BLaER1 (cell line): ENCODE results near the gene IL31RA.

ENCODE experiments used
- H3K27ac ChIP-seq: shearing (Covaris generic); formaldehyde crosslinking; 2 replicates; pipeline ENCODE4 v1.8.1; 2022
- H3K27me3 ChIP-seq: shearing (Covaris generic); formaldehyde crosslinking; 2 replicates; pipeline ENCODE4 v1.8.1; 2022
- H3K36me3 ChIP-seq: shearing (Covaris generic); formaldehyde crosslinking; 2 replicates; pipeline ENCODE4 v1.8.1; 2022
- H3K4me1 ChIP-seq: shearing (Covaris generic); formaldehyde crosslinking; 2 replicates; pipeline ENCODE4 v1.8.1; 2022
- H3K4me2 ChIP-seq: shearing (Covaris generic); formaldehyde crosslinking; 2 replicates; pipeline ENCODE4 v1.8.1; 2022
- H3K4me3 ChIP-seq: shearing (Covaris generic); formaldehyde crosslinking; 2 replicates; pipeline ENCODE4 v1.8.1; 2022
- H3K9ac ChIP-seq: shearing (Covaris generic); formaldehyde crosslinking; 2 replicates; pipeline ENCODE4 v1.8.1; 2022
- H3K9me3 ChIP-seq: shearing (Covaris generic); formaldehyde crosslinking; 2 replicates; pipeline ENCODE4 v1.8.1; 2022
- H4K20me1 ChIP-seq: shearing (Covaris generic); formaldehyde crosslinking; 2 replicates; pipeline ENCODE4 v1.8.1; 2022
- Cebpa-rat ChIP-seq: shearing (Covaris generic); IDR thresholded peaks from 2 replicates; pipeline ENCODE4 v1.8.1; 2022

Gene IL31RA

DNA sequence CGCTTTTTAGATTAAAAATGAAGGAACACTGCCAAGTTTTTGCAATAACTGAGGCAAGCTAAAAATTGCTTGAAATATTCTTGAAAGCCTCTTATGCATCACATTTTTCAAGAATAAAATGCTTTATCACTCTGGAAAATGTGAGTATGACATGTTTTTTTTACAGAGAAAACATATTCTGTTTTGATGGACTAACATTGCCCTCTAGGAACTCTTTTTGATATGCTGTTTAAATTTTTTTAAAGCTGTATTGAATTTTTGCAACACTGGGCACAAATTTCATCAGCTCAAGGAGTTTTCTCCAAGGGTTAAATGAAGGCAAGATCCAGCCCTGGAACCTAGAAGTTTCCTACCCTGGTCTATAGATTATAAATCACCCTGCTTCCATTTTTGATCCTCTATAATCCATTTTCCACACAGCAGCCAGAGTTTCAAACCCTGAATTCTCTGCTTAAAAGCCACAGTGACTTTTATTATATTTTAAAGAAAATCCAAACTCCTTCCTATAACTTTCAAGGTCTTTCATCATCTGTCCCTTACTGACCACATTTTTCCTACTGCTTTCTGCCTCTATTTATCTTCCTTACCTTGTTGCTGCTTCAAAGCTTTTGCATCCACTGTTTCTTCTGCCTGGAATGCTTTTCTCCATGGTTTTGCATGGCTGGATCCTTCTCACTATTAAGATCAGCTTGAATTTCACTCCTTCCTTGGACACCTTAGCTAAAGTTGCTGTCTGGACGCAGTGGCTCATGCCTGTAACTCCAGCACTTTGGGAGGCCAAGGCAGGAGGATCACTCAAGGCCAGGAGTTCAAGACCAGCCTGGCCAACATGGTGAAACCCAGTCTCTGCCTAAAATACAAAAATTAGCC is 60.9 kb downstream of the IL31RA start:
- Histone ChIP-seq H3K4me1 (no peaks in the 10 kb centered on the region), H4K20me1 (no peaks in the 10 kb centered on the region), H3K27me3 (no peaks in the 10 kb centered on the region), H3K27ac (no peak overlapping the region), H3K36me3 (no peaks in the 10 kb centered on the region), H3K9me3 (no peaks in the 10 kb centered on the region), H3K4me3 (no peak overlapping the region), H3K4me2 (no peak overlapping the region), H3K9ac (no peak overlapping the region)
- no peak for TF ChIP-seq Cebpa-rat

DNA sequence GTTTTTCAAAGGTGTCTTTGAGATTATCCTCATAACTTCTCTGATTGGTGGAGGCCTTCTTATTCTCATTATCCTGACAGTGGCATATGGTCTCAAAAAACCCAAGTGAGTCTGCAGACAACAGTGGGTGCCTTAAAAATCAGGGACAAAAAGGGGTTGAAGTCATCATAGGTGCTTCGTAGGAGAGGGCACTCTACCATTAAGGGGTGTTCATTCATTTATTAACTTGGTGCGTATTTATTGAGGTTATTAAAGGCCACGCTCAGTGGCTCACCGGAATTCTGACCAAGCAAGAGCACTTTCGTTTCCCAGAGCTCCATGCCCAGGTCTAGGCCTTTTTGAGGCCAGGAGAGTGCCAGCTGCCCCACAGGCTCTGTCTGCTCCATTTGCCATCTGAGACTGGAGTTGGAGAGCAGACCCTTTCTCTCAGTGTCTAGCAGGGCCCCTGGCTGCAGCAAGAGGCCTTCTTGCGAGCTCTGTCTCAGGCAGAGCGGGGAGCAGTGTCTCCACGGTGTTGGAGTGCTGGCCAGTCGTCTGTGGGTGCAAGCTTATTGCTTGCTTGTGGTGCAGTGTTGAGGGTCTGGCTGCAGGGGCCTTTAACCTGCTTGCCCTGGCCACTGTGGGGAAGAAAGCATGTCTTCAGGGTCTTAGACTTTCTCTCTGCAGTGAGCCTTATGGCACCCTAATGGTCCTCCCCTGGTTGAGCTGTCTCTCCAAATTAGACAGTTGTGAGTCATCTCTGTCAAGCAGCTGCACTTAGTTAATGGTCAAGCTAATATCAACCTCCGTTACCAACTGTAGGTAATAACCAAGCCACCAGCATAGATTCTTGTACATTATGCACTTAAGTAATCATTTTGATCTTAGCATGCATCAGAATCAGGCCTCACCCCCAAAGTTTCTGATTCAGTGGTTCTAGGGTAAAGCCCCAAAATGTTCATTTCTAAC is 62.6 kb downstream of the IL31RA start:
- Histone ChIP-seq H3K4me2 (no peak overlapping the region), H4K20me1 (no peaks in the 10 kb centered on the region), H3K36me3 (no peaks in the 10 kb centered on the region), H3K4me1 (no peaks in the 10 kb centered on the region), H3K9me3 (no peaks in the 10 kb centered on the region), H3K4me3 (no peak overlapping the region), H3K27me3 (no peaks in the 10 kb centered on the region), H3K27ac (no peak overlapping the region), H3K9ac (no peak overlapping the region)
- TF ChIP-seq Cebpa-rat: no peak

DNA sequence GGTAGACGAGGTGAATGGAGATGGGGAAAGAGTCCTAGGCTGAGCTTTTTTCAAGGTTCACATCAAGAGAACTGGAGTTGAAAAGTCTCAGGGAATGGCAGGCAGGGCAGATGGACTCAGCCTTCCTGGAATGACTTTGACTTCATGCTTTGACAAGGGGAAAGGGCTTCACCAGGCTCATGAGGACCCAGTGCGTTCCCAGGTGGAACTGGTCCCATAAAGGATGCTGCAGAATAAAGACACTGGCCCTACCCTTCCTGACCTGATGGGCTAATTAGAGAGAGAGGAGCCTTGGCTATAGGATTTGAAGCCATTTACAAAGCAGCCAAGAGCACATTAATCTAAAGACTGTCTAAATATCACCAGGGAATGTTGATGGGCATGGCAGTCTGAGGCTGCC is 63.8 kb downstream of the IL31RA start:
- TF ChIP-seq Cebpa-rat: no peak
- no peaks in the 10 kb centered on the region for H3K36me3 ChIP-seq

DNA sequence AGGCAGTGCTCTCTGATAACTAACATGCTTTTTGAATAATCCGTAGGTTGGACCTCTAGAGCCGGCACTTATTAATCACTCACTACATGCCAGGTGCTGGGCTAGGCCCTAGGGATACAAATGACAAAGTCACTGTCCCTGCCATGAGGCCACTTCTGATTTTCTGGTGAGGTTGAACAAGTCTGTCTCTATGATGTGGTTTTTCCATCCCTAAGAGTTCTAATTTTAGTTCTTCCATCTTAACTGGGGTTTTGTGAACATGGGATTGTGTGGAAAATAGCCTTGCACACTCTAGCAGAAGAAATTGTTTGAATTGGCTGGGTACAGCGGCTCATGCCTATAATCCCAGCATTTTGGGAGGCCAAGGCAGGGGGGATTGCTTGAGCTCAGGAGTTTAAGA is 64.6 kb downstream of the IL31RA start:
- Histone ChIP-seq H3K36me3 (no peaks in the 10 kb centered on the region), H4K20me1 (no peaks in the 10 kb centered on the region), H3K9ac (no peak overlapping the region), H3K4me1 (peaks cover 11% of the 10 kb centered on the region), H3K27me3 (no peaks in the 10 kb centered on the region), H3K4me3 (no peak overlapping the region), H3K9me3 (no peaks in the 10 kb centered on the region), H3K4me2 (no peak overlapping the region), H3K27ac (no peak overlapping the region)
- TF ChIP-seq Cebpa-rat: no peak

More for the DNA sequence above, 63.8 kb downstream of the IL31RA start:
- no peak overlapping the region for H3K4me3 ChIP-seq
- H3K27me3 ChIP-seq: no peaks in the 10 kb centered on the region
- H3K4me2 ChIP-seq: no peak overlapping the region
- peaks cover 8% of the 10 kb centered on the region for H3K4me1 ChIP-seq
- H4K20me1 ChIP-seq: no peaks in the 10 kb centered on the region
- H3K9ac ChIP-seq: no peak overlapping the region
- H3K9me3 ChIP-seq: no peaks in the 10 kb centered on the region
- H3K27ac ChIP-seq: no peak overlapping the region

DNA sequence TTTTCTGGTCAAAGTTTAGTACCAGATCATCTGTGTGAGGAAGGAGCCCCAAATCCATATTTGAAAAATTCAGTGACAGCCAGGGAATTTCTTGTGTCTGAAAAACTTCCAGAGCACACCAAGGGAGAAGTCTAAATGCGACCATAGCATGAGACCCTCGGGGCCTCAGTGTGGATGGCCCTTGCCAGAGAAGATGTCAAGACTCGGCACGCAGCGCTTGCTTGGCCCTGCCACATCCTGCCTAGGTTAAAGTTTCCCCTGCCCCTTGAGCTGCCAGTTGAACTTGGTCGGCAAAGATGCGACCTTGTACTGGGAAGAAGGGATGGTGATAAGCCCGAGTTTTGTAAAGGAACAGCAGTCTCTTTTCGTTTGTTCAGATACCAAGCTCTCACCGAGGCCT is 65.8 kb downstream of the IL31RA start:
- Histone ChIP-seq H3K4me2 (no peak overlapping the region), H3K4me1 (peaks cover 11% of the 10 kb centered on the region), H4K20me1 (no peaks in the 10 kb centered on the region), H3K27me3 (no peaks in the 10 kb centered on the region), H3K36me3 (no peaks in the 10 kb centered on the region), H3K4me3 (no peak overlapping the region), H3K27ac (no peak overlapping the region), H3K9ac (no peak overlapping the region), H3K9me3 (no peaks in the 10 kb centered on the region)
- TF ChIP-seq Cebpa-rat: no peak

DNA sequence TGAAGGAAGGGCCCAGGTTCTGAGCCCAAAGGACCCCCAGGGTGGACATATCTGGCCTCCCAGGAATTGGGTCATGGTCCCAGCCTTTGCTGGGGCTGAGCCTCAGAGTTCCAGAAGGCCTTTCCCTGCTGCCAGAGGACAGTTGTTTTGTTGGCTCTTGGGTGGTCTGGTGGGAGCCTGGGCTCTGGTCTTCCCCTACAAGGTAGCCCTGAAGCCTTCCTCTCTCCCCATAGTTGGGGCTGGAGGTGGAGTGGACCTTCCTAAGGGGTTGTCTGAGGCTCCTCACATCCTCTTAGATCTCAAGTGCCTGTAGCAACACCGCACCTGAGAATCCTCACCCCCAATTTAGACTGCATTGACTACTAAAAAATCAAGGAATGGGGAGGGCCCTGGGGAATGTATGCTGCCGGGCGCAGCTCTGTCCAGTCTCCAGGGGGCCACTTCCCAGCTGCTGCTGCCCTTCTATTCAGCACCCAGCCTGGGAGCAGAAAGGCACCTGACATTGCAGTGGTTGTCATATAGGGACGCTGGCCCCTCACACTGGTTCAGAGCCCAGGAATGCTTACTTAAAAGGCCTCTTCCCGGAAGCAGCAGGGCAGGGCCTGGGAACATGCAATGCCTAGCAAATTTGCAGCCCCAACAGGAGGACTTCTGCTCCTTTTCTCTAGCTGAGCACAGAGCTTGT is 66.4 kb downstream of the IL31RA start:
- TF ChIP-seq Cebpa-rat: no peak
- Histone ChIP-seq H3K4me3 (no peak overlapping the region), H3K9ac (no peak overlapping the region), H3K36me3 (no peaks in the 10 kb centered on the region), H3K9me3 (no peaks in the 10 kb centered on the region), H3K27me3 (no peaks in the 10 kb centered on the region), H3K27ac (no peak overlapping the region), H3K4me2 (no peak overlapping the region), H4K20me1 (no peaks in the 10 kb centered on the region), H3K4me1 (peaks cover 11% of the 10 kb centered on the region)

DNA sequence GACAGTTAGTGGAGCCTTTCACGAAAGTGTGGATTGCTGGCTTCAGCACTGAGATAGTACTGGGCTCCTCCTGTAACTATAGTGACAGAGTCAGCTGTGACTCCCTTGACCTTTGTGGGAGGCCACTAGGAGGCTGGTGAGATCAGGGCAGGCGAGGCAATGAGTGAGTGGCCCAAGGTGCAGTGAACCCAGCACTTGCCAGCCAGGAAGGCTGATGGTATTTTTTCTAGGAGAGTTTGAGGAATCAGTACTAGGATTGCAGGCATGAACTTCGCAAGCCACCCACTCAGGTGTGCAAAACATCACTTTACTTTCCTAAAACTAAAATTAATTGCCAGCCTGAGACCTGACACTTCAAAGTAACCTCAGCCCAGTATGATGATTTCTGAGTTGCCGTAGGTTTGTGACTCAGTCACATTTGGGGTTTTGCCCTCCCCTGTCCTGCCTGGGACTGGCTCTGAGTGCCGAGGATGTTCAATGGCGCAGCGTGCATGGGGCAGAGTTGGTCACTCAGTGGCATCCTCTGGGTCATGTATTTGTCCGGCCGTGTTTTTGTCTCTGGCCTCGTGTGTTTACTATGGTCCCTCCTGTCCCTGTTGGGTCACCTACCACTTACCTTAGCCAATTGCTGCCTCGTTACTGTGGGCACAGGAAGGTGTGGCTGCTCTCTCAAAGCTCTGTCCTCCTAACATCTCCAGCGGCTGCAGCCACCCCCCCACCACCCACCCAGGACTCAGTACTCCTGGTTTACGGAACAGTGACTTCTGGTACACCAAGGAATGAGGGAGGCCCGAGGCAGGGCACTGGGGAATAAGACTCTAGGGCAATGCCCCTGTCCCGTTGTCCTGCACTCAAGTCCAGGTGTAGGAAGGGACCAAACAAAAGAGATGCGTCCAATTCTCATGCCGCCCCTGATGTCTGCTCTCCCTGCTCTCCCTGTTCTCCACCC is 67.2 kb downstream of the IL31RA start:
- Histone ChIP-seq H4K20me1 (no peaks in the 10 kb centered on the region), H3K36me3 (no peaks in the 10 kb centered on the region), H3K27ac (no peak overlapping the region), H3K4me2 (no peak overlapping the region), H3K9ac (no peak overlapping the region), H3K4me3 (no peak overlapping the region), H3K27me3 (no peaks in the 10 kb centered on the region), H3K4me1 (peaks cover 18% of the 10 kb centered on the region), H3K9me3 (no peaks in the 10 kb centered on the region)
- TF ChIP-seq Cebpa-rat: no peak

DNA sequence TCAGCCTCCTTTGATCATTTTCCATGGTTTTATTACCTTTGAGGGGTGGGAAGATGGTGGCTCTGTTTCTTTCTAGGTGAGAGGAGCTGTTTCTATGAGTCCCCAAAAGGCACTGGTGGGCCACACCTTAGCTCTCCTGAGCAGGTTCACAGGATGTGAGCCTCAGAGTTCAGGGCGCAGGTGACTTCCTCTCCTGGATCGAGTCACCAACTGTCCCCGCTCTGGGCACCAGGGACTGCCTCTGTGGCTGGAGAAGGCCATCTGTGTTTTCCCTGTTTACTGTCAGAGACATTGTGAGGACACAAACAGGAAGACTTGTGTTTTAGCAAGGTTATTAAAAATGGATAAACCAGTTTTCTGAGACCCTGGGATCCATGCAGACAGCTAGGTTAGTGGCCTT is 68.5 kb downstream of the IL31RA start:
- Histone ChIP-seq H3K4me1 (peaks cover 23% of the 10 kb centered on the region), H3K27me3 (no peaks in the 10 kb centered on the region), H3K9ac (no peak overlapping the region), H3K4me2 (peak overlapping the region; percentile 35), H3K27ac (no peak overlapping the region), H4K20me1 (no peaks in the 10 kb centered on the region), H3K36me3 (no peaks in the 10 kb centered on the region), H3K4me3 (no peak overlapping the region), H3K9me3 (no peaks in the 10 kb centered on the region)
- no peak for TF ChIP-seq Cebpa-rat

DNA sequence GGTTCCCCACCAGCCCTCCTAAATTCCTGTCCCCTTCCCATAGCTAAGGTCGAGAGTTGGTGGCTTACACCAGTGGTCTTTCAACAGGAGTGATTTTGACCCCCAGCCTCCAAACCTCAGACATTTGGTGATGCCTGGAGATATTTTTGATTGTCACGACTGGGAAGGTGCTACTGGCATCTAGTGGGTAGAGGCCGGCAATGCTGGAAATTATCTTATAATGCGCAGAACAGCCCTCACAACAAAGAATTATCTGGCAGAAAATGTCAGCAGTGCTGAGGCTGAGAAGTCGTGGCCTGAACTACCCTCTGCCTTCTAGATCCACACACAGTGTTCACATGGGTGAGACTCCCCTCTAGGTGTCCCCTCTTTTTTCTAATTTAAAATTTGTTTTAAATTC is 69.6 kb downstream of the IL31RA start:
- H3K4me1 ChIP-seq: peaks cover 23% of the 10 kb centered on the region

More for the DNA sequence above, 69.6 kb downstream of the IL31RA start:
- no peak overlapping the region for H3K4me3 ChIP-seq
- H3K4me2 ChIP-seq: no peak overlapping the region
- no peaks in the 10 kb centered on the region for H3K36me3 ChIP-seq
- H3K27ac ChIP-seq: no peak overlapping the region
- H3K9me3 ChIP-seq: no peaks in the 10 kb centered on the region
- TF ChIP-seq Cebpa-rat: no peak
- H3K9ac ChIP-seq: no peak overlapping the region
- no peaks in the 10 kb centered on the region for H4K20me1 ChIP-seq
- no peaks in the 10 kb centered on the region for H3K27me3 ChIP-seq
